ENCODE results near the gene DZIP1L.

DZIP1L gene

DNA sequence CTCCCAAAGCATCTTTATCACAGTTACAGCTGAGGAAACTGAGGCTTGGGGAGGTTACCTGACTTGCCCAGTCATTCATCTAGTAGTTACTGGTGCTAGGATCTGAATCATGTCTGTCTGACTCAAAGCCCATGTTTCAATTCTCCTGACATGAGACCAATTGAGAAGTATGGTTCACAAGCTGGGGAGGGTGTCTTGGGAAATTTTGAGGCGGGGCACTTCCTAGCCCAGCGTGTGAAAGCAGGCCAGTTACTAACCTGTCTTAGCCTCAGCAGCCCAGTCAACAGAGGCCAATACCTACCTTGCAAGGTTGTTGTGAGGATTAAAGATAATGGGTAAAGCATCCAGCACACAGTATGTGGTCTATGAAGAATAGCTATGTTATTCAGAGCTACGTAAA, 68.5 kb downstream of the DZIP1L start:
- intact Hi-C loops (cut with DNase I), result no loop called here
- no peak for DNase-seq

DNA sequence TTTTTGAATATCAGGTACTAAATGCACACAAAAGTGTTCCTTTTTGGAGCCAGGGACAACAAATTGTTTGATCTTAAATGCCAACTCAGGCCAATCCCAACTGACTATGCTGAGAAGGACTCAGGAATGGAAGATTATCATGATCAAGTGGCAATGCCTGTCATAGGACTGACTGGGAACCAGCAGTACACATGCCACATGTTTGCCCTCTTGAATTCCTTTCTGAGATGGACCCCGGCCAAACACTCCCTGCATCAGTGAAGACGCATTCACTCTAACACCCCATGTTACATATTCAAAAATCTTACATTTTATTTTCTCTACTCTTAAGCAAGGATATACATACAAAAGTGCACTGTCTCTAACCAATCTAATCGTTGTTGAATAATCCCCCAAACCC, 69.3 kb downstream of the DZIP1L start:
- intact Hi-C loops (cut with DNase I), result no loop called here
- no peak for DNase-seq

DNA sequence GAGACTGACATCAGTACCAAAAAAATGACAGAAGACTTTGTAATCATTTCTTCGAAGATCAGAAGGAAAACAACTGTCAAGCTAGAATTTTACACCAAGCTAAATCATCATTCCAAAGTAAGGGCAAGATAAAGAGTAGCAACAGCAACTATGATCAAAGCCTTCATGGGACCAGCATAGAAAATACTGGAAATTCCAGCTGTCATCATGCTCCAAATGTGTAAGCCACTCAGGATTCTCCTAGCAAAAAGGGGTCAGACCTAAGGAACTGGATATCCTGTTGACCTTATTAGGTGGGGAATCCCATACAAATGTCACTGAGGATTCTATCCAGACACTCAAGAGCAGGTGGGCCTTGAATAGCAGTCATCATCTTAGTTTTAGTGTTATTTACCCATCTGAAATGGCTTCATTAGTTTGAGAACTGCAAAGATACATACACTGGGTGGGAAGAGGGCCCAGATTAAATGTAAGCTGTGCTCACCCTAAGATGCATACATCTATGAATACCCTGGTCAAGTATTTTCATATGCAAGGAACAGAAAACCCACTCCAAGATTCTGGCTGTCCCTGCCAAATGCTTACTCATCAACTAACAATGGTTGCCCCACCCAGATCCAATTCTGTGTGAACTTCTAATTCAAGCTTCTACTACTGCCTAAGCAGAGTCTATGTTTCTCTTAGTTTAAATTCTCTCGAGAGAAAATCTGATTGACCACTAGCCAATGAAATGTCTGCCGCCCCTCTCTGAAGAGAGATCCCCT, 72.0 kb downstream of the DZIP1L start:
- DNase-seq, result no peak

DNA sequence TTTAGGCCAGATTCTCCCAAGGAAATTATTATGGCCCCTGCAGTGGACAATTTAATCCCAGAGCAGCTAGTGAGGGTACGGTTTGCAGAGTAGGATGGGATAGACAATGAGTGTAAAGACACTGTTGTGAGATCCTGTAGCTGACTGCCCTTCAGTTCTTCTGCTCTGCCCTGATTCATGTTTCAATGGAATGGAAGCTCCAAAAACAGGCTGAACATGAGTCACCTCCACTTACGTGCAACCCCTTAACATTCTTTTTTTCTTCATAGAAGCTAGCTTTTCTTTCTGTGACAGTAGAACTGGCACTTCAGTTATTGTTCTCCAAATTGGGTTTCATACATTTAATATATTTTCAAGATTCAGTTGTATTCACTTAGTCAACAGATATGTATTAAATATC, 73.4 kb downstream of the DZIP1L start:
- intact Hi-C loops (cut with DNase I), result no loop called here

More for the DNA sequence above, 72.0 kb downstream of the DZIP1L start:
- intact Hi-C loops (cut with DNase I), result no loop called here

DNA sequence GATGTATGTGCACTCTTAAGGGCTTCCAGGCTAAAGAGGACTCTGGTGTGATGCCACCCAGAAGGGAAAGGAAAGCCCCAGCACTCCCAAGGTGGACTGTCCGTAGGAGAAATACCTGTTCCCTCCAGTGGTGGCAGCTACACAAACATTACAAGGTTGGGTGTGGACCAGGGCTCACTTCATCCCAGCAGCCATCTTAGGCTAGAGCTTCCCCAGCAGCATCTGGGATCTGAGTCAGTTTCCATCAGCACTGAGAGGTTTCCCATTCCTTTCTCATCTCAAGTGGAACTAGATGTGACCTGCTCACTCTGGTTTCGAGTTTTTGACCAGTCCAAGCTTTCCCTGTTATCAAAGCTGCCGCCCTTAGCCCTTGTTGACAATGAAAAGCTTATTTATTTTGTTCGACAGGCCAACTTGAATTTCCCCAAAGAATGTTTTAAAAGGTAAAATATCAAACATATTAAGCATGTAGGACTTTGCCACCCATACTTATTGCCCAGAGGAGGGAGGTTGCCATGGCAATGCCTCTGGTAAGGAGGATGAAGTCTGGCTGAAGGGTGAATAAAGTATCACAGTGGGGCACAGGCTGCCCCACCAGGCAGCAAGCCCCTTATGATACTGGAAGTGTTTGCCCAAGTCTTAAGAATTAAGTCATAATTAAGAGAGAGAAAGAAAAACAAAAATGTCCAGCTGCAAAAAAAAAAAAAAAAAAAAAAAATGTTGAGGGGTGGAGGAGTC, 76.5 kb downstream of the DZIP1L start:
- intact Hi-C loops (cut with DNase I), result no loop called here

More for the DNA sequence above, 73.4 kb downstream of the DZIP1L start:
- DNase-seq, result no peak

DNA sequence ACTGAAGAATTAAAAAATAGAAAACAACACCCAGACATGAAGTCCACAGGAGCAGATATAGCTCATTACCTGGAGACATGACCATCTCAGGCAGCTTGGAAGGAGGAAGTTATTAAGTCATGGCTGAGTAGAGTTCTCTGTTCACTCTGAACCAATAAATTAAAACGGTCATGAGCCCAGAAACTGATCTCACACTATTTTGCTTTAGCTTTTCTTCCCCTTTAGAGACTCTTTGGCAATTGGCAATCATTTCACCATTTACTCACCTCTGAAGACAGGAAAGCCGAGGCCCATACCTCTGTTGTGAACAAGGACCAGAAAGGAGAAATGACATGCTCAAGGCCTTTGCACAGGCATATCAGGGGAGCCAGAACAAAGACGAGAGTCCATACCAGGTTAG, 78.8 kb downstream of the DZIP1L start:
- intact Hi-C loops (cut with DNase I), result no loop called here
- no peak for DNase-seq

More for the DNA sequence above, 76.5 kb downstream of the DZIP1L start:
- DNase-seq, result no peak

DNA sequence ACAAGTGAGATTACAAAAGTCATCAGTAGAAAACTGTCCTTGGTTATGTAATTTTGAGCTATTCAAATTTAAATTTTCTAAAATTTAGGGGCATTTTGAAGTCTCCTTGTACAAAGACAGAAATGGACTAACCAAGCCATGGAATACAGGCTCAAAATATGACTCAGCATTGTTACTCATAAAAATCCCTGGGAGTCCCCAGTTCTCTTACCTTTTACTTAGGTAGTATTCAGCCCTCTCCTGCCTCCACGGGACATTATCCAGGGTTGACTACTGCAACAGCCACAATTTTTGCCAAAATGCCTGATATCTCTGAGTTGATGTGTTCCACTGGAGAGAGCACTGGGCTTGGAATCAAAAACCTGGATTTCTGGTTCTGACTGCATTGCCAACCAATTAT, 80.5 kb downstream of the DZIP1L start:
- no peak for DNase-seq
- intact Hi-C loops (cut with DNase I), result no loop called here

DNA sequence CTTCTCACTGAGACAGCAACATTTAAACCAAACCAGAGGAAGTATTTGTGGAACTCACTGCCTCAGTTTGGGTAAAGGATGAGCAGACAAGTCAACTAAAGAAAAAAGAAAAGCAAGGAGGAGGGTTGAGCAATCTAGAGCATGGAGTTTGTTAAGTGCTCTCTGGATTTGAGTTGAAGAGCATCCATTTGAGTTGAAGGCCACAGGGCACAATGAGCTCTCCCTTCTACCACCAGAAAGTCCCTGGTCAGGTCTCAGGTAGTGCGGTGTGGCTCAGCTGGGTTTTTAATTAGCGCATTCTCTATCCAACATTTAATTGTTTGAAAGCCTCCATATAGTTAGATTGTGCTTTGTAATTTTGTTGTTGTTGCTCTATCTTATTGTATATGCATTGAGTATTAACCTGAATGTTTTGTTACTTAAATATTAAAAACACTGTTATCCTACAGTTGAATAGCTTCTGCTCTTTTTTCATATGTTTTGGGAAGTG, 82.2 kb downstream of the DZIP1L start:
- no peak for DNase-seq
- intact Hi-C loops (cut with DNase I), result no loop called here

DNA sequence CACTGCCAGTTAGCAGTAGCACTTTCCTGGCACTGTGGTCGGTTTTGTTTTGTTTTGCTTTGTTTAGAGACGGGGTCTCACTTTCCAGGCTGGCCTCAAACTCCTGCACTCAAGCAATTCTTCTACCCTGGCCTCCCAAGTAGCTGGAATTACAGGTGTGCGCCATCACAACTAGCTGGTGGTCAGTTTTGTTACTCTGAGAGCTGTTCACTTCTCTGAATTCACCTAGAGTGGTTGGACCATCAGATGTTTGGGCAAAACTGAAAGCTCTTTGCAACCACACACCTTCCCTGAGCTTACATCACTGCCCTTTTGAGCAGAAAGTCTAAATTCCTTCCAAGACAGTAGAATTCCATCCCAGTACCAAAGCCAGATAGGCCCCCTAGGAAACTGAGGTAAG, 82.8 kb downstream of the DZIP1L start:
- no peak for DNase-seq
- intact Hi-C loops (cut with DNase I), result no loop called here

DNA sequence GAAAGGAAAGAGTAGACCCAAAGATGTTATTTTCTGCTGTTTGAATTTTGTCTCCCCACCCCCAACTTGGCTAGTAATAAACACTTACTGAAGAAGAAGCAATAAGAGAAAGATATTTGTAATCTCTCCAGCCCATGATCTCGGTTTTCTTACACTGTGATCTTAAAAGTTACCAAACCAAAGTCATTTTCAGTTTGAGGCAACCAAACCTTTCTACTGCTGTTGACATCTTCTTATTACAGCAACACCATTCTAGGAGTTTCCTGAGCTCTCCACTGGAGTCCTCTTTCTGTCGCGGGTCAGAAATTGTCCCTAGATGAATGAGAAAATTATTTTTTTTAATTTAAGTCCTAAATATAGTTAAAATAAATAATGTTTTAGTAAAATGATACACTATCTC, 83.9 kb downstream of the DZIP1L start:
- intact Hi-C loops (cut with DNase I), result no loop called here
- no peak for DNase-seq

DNA sequence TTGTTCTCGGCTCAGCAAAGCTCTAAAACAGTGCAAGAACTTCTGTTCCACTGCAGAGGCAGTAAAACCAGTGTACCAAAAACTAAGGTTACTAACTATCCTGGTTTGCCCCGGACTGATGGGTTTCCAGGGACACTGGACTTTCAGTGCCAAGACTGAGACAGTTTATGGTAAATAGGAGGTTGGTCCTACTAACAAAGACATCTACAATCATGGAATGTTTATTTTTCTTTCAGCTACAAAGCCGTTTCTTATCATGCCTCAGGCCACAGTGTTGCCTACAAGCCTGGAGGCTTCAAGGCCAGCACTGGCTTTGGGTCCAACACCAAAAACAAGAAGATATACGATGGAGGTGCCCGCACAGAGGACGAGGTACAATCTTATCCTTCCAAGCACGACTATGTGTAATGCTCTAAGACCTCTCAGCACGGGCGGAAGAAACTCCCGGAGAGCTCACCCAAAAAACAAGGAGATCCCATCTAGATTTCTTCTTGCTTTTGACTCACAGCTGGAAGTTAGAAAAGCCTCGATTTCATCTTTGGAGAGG, 84.6 kb downstream of the DZIP1L start:
- intact Hi-C loops (cut with DNase I), result no loop called here
- no peak for DNase-seq

DNA sequence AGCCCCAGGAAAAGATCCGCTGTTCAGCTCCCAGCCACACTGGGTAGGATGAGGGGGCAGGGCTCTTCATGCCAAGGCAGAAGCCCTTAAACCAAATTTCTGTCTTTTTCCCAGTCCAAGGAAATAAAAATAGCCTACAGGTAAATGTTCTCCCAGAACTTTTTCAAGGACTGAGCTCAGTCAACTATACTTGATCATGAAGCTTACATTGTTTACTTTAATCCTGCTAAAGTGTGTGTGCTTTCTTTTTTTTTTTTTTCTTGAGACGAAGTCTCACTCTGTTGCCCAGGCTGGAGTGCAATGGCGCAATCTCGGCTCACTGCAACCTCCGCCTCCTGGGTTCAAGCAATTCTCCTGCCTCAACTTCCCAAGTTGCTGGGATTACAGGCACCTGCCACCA, 87.6 kb downstream of the DZIP1L start:
- no peak for DNase-seq
- intact Hi-C loops (cut with DNase I), result no loop called here

DNA sequence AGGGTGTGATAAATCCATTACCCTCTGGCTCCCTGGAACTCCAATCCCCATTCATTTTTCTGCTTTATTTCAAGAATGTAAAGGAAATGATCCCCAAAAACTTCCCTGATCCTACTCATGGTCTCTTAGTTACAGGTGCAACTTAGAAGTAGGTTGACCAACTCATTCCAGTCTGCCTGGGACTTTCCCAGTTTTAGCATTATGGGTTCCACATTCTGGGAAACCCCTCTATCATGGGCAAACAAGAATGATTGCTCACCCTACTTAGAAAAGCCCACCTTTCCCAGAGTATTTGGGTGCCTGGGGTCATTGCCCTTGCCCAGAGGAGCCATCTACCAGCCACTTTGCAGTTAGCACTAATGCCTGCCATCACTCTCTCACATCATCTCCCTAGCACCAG, 89.9 kb downstream of the DZIP1L start:
- no peak for DNase-seq
- intact Hi-C loops (cut with DNase I), result no loop called here

DNA sequence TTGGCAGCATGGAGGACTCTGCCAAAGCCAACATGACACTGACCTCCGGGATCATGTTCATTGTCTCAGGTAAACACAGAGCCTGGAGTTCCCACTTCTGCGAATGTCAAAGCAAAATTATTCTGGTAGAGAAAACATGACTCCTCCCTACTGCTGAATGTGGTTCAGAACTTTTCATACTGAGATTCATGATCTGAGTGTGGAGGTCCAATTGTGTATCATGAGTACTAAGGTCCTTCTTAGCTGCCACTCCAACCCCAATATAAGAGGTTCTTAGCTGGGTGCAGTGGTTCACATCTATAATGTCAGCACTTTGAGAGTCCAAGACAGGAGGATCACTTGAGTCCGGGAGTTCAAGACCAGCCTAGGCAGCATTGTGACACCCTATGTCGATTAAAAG, 91.7 kb downstream of the DZIP1L start:
- no peak for DNase-seq
- intact Hi-C loops (cut with DNase I), result no loop called here

DNA sequence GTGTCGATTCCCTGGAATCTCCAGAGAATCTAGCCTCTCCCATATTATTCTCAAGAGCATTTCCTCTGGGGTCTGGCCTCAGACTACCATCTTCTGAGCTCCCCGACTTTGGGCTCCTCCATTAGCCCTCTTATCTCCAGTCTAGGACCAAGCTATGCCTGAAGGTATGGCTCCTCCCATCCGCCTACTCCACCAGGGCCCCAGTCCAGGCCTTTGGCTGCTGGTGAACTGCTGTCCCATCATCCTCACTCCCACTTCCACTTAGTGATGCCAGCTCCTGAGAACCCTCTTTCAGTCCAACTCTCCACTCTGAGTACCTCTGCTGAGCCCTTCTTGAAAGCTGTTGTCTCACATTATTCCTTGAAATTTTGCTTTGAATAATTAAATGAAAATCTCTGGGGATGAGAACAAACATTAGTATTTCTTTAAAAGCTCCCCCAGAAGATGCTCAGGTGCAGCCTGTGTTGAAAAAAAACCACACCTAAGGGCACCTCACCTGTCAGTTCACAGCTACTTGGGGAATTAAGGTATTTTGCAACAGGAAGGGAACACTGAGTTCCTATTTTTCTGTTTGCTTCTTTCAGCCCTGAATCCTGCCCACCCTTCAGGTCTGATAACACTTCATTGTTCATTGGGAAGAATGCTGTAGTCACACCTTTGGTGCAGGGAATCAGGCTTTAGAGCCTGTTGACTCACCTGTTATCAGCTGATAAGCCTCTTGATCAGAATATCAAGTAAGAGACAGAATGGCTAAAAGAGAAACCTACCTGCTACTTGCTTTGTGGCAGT, 95.9 kb downstream of the DZIP1L start:
- DNase-seq, result no peak
- intact Hi-C loops (cut with DNase I), result no loop called here

DNA sequence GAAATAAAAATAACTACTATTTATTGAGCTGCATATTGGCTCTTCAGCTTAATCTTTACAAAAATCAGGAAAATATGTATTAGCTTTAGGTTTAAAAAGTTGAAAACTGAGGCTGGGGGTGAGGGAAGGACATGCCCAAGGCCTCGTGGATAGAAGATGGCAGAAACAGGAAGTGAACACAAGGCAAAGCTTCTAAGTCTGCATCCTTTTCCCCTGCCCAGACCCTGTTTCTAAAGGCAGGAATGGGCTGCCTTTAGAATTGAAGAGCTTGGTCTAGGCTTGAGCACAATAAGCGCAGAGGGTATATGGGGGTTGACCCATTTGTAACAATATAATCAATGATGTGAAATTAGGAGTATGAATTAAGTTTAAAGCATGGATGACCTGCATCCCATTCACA, 99.3 kb downstream of the DZIP1L start:
- no peak for DNase-seq
- intact Hi-C loops (cut with DNase I), result no loop called here

DNA sequence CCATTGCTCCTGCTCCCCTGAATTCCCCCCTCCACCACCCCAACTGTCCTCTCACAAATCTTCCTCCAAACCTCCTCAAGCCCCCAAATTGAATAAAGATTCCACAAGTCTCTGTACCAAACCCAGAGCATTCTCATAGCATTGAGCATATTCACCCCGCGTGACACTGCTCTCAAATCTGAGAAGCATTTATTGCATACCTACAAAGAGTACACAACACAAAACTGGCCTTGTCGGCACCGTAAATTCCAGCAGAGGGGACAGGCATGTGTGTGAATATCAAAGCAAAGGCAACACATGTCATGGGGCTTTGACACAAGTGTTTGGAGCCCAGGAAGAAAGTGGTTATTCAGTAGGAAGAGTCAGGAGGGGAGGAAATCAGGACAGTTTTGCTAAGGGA, 102.9 kb downstream of the DZIP1L start:
- intact Hi-C loops (cut with DNase I), result no loop called here
- no peak for DNase-seq

All from head of caudate nucleus (tissue), 42 donors.